ENCODE data around the gene USP17L12. TPM values are rescaled to one million over a fixed set of nuclear protein-coding genes. Genes with fewer than 3 reads are reported as not detected.
"Not testable (repeated sequence)": the region's sequence is repeated elsewhere in the genome, so short reads cannot be mapped to it uniquely, and the experiment has no call there.

Gene USP17L12
- total RNA-seq (not detected), polyA plus RNA-seq (ENCODE audit: insufficient read length in 6 of 6) (not detected)
- long read RNA-seq, donor 1 = 0 reads
- long read RNA-seq, donor 2 = 0 reads
- long read RNA-seq, donor 3 = 0 reads
- long read RNA-seq, donor 4 = 0 reads
- long read RNA-seq, donor 5 = 0 reads
- long read RNA-seq, donor 6 = 0 reads
- long read RNA-seq, donor 7 = 0 reads
- long read RNA-seq, donor 8 = 0 reads
- long read RNA-seq, donor 9 = 0 reads
- long read RNA-seq, donor 10 = 0 reads
- long read RNA-seq, donor 11 = 0 reads
- long read RNA-seq, donor 12 = 0 reads

- H3K9me3 ChIP-seq; DNase-seq; H3K4me1 ChIP-seq; intact Hi-C loops (cut with DNase I); H3K4me3 ChIP-seq; H3K27me3 ChIP-seq; H3K27ac ChIP-seq; ATAC-seq; H3K36me3 ChIP-seq: not testable (repeated sequence)
Measured at GRCh38 chr4:9219852-9220251, at the start of gene USP17L12. Gene USP17L12, plus strand, starts transcription at chr4:9220152. Its CDS starts 0 bp downstream, at chr4:9220152.

GRCh38 chr4:9210357-9210756, 9.6 kb upstream of the USP17L12 start, which contains the start of gene USP17L10:
Gene USP17L10, plus strand, starts transcription at chr4:9210657. Its CDS starts 0 bp downstream, at chr4:9210657.
- intact Hi-C loops (cut with DNase I); H3K36me3 ChIP-seq; H3K27ac ChIP-seq; H3K9me3 ChIP-seq; H3K4me1 ChIP-seq; H3K27me3 ChIP-seq; DNase-seq; ATAC-seq; H3K4me3 ChIP-seq: not testable (repeated sequence)

- ATAC-seq; H3K27me3 ChIP-seq; intact Hi-C loops (cut with DNase I); H3K9me3 ChIP-seq; H3K4me1 ChIP-seq; H3K36me3 ChIP-seq; H3K4me3 ChIP-seq; H3K27ac ChIP-seq: not testable (repeated sequence)
- peak in 2 of 4 donors; percentile 7 to 39 for DNase-seq
Measured at GRCh38 chr4:9214701-9215100, 5.3 kb upstream of the USP17L12 start.

GRCh38 chr4:9215105-9215504, 4.8 kb upstream of the USP17L12 start, which contains the start of gene USP17L11:
Gene USP17L11, plus strand, starts transcription at chr4:9215405. Its CDS starts 0 bp downstream, at chr4:9215405.
- H3K9me3 ChIP-seq; ATAC-seq; H3K27ac ChIP-seq; H3K36me3 ChIP-seq; DNase-seq; H3K4me3 ChIP-seq; H3K4me1 ChIP-seq; H3K27me3 ChIP-seq; intact Hi-C loops (cut with DNase I): not testable (repeated sequence)

GRCh38 chr4:9224596-9224995, 4.6 kb downstream of the USP17L12 start, which contains the start of gene USP17L13:
Gene USP17L13, plus strand, starts transcription at chr4:9224896. Its CDS starts 0 bp downstream, at chr4:9224896.
- intact Hi-C loops (cut with DNase I); H3K36me3 ChIP-seq; ATAC-seq; H3K27me3 ChIP-seq; H3K9me3 ChIP-seq; H3K27ac ChIP-seq; DNase-seq; H3K4me3 ChIP-seq; H3K4me1 ChIP-seq: not testable (repeated sequence)

- H3K9me3 ChIP-seq; H3K27ac ChIP-seq; intact Hi-C loops (cut with DNase I); H3K4me3 ChIP-seq; H3K27me3 ChIP-seq; ATAC-seq; H3K36me3 ChIP-seq; H3K4me1 ChIP-seq: not testable (repeated sequence)
- DNase-seq = peak in 1 of 4 donors; percentile 26
Measured at GRCh38 chr4:9230249-9230648, 10.3 kb downstream of the USP17L12 start.

- H3K27me3 ChIP-seq; H3K27ac ChIP-seq; H3K4me3 ChIP-seq; intact Hi-C loops (cut with DNase I); H3K9me3 ChIP-seq; ATAC-seq; H3K36me3 ChIP-seq; DNase-seq; H3K4me1 ChIP-seq: not testable (repeated sequence)
Measured at GRCh38 chr4:9234085-9234484, 14.1 kb downstream of the USP17L12 start, which contains the start of gene USP17L15. Gene USP17L15, plus strand, starts transcription at chr4:9234385. Its CDS starts 0 bp downstream, at chr4:9234385.

GRCh38 chr4:9238461-9238860, 18.5 kb downstream of the USP17L12 start:
- H3K4me1 ChIP-seq; H3K4me3 ChIP-seq; H3K36me3 ChIP-seq; H3K9me3 ChIP-seq; intact Hi-C loops (cut with DNase I); ATAC-seq; H3K27me3 ChIP-seq; H3K27ac ChIP-seq: not testable (repeated sequence)
- peak in 1 of 4 donors; percentile 80 for DNase-seq

- H3K27ac ChIP-seq; H3K4me1 ChIP-seq; H3K27me3 ChIP-seq; H3K9me3 ChIP-seq; H3K4me3 ChIP-seq; DNase-seq; ATAC-seq; H3K36me3 ChIP-seq; intact Hi-C loops (cut with DNase I): not testable (repeated sequence)
Measured at GRCh38 chr4:9243579-9243978, 23.6 kb downstream of the USP17L12 start, which contains the start of gene USP17L17. Gene USP17L17, plus strand, starts transcription at chr4:9243879. Its CDS starts 0 bp downstream, at chr4:9243879.

- H3K4me1 ChIP-seq; intact Hi-C loops (cut with DNase I); ATAC-seq; H3K27me3 ChIP-seq; H3K27ac ChIP-seq; H3K9me3 ChIP-seq; H3K36me3 ChIP-seq; H3K4me3 ChIP-seq: not testable (repeated sequence)
- DNase-seq = peak in 1 of 4 donors; percentile 34
Measured at GRCh38 chr4:9247953-9248680, 28.2 kb downstream of the USP17L12 start, which contains the start of gene USP17L18. Gene USP17L18, plus strand, starts transcription at chr4:9248630. Its CDS starts 0 bp downstream, at chr4:9248630.

- H3K4me3 ChIP-seq; DNase-seq; H3K9me3 ChIP-seq; ATAC-seq; H3K4me1 ChIP-seq; intact Hi-C loops (cut with DNase I); H3K36me3 ChIP-seq; H3K27me3 ChIP-seq; H3K27ac ChIP-seq: not testable (repeated sequence)
Measured at GRCh38 chr4:9253078-9253477, 33.1 kb downstream of the USP17L12 start, which contains the start of gene USP17L19. Gene USP17L19, plus strand, starts transcription at chr4:9253378. Its CDS starts 0 bp downstream, at chr4:9253378.

- H3K4me1 ChIP-seq; DNase-seq; intact Hi-C loops (cut with DNase I); H3K27me3 ChIP-seq; H3K4me3 ChIP-seq; H3K36me3 ChIP-seq; H3K9me3 ChIP-seq; ATAC-seq; H3K27ac ChIP-seq: not testable (repeated sequence)
Measured at GRCh38 chr4:9257824-9258223, 37.9 kb downstream of the USP17L12 start, which contains the start of gene USP17L20. Gene USP17L20, plus strand, starts transcription at chr4:9258124. Its CDS starts 0 bp downstream, at chr4:9258124.

GRCh38 chr4:9262572-9262971, 42.6 kb downstream of the USP17L12 start, which contains the start of gene USP17L21:
Gene USP17L21, plus strand, starts transcription at chr4:9262872. Its CDS starts 0 bp downstream, at chr4:9262872.
- intact Hi-C loops (cut with DNase I); ATAC-seq; H3K4me3 ChIP-seq; H3K4me1 ChIP-seq; H3K27ac ChIP-seq; H3K36me3 ChIP-seq; H3K27me3 ChIP-seq; H3K9me3 ChIP-seq; DNase-seq: not testable (repeated sequence)
